BE2C (cell line): ENCODE data around the gene SNTN.
"Not testable (repeated sequence)": the region's sequence is repeated elsewhere in the genome, so short reads cannot be mapped to it uniquely, and the experiment has no call there.

Experiments used
- DNase-seq: peaks from one replicate; pipeline ENCODE4 v3.0.0-alpha.2; 2020
- H3K27me3 ChIP-seq: fragments of 250-450 bp; sonication (Bioruptor Pico); 2 replicates; pipeline ENCODE4 v1.5.1; 2020; ENCODE audit warnings: mild to moderate bottlenecking
- H3K36me3 ChIP-seq: fragments of 250-450 bp; sonication (Bioruptor Pico); 2 replicates; pipeline ENCODE4 v1.5.1; 2020; ENCODE audit warnings: mild to moderate bottlenecking
- H3K4me1 ChIP-seq: fragments of 250-450 bp; sonication (Bioruptor Pico); 2 replicates; pipeline ENCODE4 v1.5.1; 2020
- H3K4me3 ChIP-seq: 2 replicates; pipeline ENCODE4 v1.5.1; 2011; ENCODE audit warnings: low read depth, low read length
- H3K9me3 ChIP-seq: fragments of 250-450 bp; sonication (Bioruptor Pico); 2 replicates; pipeline ENCODE4 v1.5.1; 2020
- CTCF ChIP-seq: IDR thresholded peaks from 2 replicates; pipeline ENCODE4 v1.5.1; 2012; ENCODE audit warnings: mild to moderate bottlenecking, low read depth, low read length

Gene SNTN

DNA sequence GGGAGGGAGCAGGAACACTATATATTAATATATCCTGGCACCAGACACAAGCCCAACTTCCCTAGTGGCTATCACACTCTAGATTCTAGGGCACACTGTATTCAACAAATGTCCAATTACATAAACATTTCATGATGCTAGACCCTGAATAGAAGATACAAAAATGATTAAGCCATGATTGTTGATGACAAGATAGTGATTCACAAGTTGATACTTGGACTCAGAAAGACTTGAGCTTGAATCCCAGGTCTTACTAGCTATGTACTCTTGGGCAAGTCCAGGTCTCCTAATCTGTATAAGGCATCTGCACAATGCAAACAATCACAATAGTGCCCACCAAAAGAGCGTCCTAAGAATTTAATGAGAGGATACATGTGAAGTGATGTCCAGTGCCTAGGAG, 10.0 kb upstream of the SNTN start:
- Histone ChIP-seq H3K4me1 (no peaks in the 10 kb centered on the region), H3K36me3 (no peaks in the 10 kb centered on the region), H3K4me3 (no peak overlapping the region), H3K27me3 (peaks cover 10% of the 10 kb centered on the region), H3K9me3 (no peaks in the 10 kb centered on the region)
- TF ChIP-seq CTCF, result no peak
- DNase-seq, result no peak

DNA sequence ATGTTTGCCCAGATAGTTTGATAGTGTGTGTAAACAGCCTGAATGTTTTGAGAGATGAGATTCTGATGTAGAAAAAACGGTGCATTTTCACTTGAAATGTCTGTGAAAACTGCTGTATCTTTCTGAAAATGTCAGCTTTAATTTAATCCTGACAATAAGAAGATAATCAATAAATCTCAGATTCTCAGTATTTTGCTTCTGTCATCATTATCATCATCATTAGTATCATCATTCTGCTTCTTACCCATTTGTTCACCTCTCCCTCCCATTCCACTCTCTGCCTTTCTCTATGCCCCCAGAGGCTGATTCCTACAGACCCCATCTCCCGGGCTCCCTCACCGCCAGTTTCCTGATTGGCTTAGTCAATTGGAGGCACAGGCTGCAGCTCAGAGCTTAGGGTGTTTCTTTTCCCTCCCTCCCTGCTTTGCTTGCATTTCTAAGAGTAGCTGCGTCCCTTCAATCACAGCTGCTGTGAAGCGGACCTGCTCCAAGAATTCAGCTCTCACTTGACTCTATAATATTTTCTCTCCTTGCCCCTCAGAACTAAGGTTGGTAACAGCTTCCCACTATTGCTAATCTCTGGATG, 8.2 kb upstream of the SNTN start:
- DNase-seq, result no peak
- no peaks in the 10 kb centered on the region for H3K9me3 ChIP-seq
- H3K4me1 ChIP-seq, result no peaks in the 10 kb centered on the region
- H3K36me3 ChIP-seq, result no peaks in the 10 kb centered on the region
- H3K4me3 ChIP-seq, result no peak overlapping the region
- no peak for TF ChIP-seq CTCF
- peaks cover 10% of the 10 kb centered on the region for H3K27me3 ChIP-seq

GRCh38 chr3:63644928-63645781, 7.3 kb upstream of the SNTN start:
- H3K36me3 ChIP-seq, H3K9me3 ChIP-seq, H3K4me3 ChIP-seq, H3K4me1 ChIP-seq, DNase-seq: not testable (repeated sequence)
- H3K27me3 ChIP-seq, result peaks cover 10% of the 10 kb centered on the region

GRCh38 chr3:63654211-63654610, 1.7 kb downstream of the SNTN start:
- no peaks in the 10 kb centered on the region for H3K4me1 ChIP-seq
- TF ChIP-seq CTCF, result no peak

GRCh38 chr3:63654931-63655330, 2.5 kb downstream of the SNTN start:
- Histone ChIP-seq H3K27me3 (peaks cover 4% of the 10 kb centered on the region; the same call in 1 of the 2 replicates), H3K36me3 (no peaks in the 10 kb centered on the region), H3K4me3 (no peak overlapping the region), H3K4me1 (no peaks in the 10 kb centered on the region), H3K9me3 (no peaks in the 10 kb centered on the region)
- no peak for TF ChIP-seq CTCF
- no peak for DNase-seq

More at GRCh38 chr3:63654211-63654610, 1.7 kb downstream of the SNTN start:
- no peaks in the 10 kb centered on the region for H3K9me3 ChIP-seq
- peaks cover 4% of the 10 kb centered on the region; the same call in 1 of the 2 replicates for H3K27me3 ChIP-seq
- no peak for DNase-seq
- H3K36me3 ChIP-seq, result no peaks in the 10 kb centered on the region
- H3K4me3 ChIP-seq, result no peak overlapping the region

DNA sequence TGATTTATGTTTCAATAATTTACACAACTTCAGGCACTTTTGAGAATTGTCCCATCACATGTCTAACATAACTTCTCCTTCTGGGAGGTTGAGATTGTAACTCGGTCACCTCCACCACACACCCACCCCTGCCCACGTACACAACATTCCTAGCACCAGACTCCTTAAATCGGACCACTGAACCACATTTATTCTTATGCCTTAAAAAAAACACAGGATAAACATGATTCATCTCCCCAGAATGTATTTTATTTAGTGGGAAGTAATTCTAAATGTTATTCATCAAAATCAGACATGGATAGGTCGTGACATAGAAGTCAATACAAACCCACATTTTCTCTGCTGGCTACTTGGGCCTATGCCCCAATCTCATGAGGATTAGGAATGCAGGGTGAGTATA, 3.0 kb downstream of the SNTN start:
- DNase-seq, result no peak
- no peaks in the 10 kb centered on the region for H3K9me3 ChIP-seq
- H3K4me1 ChIP-seq, result no peaks in the 10 kb centered on the region
- H3K4me3 ChIP-seq, result no peak overlapping the region
- peaks cover 4% of the 10 kb centered on the region; the same call in 1 of the 2 replicates for H3K27me3 ChIP-seq
- no peak for TF ChIP-seq CTCF
- H3K36me3 ChIP-seq, result no peaks in the 10 kb centered on the region
